Omental fat pad (tissue), 4 donors: ENCODE data around the gene ZNF518A. TPM values are rescaled to one million over a fixed set of nuclear protein-coding genes. Genes with fewer than 3 reads are reported as not detected.

Source experiments
- ATAC-seq: fragments of 150-250 bp; one replicate; pipeline ENCODE4 v1.9.1; 2016; ENCODE audit warnings: mild to moderate bottlenecking, moderate library complexity; ENCODE audit not compliant: low FRiP score
- DNase-seq: peaks from one replicate; pipeline ENCODE4 v3.0.0-alpha.2; 2019; ENCODE audit warnings: low spot score
- total RNA-seq, 4 donors: library from RNA; depleted of rRNA; stranded (reverse); fragments of >200 nt; gene quantifications; one replicate each; pipeline ENCODE4 v1.1.0, GENCODE V29; 2016
- TF ChIP-seq, protein P1 (sequence below), 3 donors: fragments of 450-650 bp; IDR thresholded peaks; one replicate each; pipeline ENCODE4 v1.5.1; 2016 to 2017; ENCODE audit warnings: antibody characterized with exemption in 3 of 3, mild to moderate bottlenecking in 3 of 3, moderate library complexity in 2 of 3

Gene ZNF518A
- total RNA-seq, 4 donors from 2014 or later = 12.3 to 31.8 (median 16.4) TPM

DNA sequence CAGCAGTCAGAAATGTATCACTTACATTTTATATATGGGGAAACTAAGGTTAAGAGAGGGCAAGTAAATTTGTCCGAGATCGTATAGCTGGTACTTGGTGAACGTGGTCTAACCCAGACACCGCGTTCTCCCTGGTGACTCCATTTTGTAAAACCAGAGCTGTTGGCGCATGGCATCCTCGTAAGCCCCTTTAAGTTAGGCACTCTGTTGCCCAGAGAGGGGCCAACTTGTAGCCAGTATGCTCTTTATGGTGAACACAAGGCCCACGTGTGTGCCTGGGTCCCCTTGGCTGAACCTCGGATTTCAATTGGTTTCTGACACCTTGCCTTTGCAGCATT lies 39.7 kb upstream of the ZNF518A start:
- DNase-seq = no peak
- no peak for ATAC-seq
- TF ChIP-seq, protein P1, sequence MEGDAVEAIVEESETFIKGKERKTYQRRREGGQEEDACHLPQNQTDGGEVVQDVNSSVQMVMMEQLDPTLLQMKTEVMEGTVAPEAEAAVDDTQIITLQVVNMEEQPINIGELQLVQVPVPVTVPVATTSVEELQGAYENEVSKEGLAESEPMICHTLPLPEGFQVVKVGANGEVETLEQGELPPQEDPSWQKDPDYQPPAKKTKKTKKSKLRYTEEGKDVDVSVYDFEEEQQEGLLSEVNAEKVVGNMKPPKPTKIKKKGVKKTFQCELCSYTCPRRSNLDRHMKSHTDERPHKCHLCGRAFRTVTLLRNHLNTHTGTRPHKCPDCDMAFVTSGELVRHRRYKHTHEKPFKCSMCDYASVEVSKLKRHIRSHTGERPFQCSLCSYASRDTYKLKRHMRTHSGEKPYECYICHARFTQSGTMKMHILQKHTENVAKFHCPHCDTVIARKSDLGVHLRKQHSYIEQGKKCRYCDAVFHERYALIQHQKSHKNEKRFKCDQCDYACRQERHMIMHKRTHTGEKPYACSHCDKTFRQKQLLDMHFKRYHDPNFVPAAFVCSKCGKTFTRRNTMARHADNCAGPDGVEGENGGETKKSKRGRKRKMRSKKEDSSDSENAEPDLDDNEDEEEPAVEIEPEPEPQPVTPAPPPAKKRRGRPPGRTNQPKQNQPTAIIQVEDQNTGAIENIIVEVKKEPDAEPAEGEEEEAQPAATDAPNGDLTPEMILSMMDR (IDR thresholded peaks at IDR 0.05) = no peak

DNA sequence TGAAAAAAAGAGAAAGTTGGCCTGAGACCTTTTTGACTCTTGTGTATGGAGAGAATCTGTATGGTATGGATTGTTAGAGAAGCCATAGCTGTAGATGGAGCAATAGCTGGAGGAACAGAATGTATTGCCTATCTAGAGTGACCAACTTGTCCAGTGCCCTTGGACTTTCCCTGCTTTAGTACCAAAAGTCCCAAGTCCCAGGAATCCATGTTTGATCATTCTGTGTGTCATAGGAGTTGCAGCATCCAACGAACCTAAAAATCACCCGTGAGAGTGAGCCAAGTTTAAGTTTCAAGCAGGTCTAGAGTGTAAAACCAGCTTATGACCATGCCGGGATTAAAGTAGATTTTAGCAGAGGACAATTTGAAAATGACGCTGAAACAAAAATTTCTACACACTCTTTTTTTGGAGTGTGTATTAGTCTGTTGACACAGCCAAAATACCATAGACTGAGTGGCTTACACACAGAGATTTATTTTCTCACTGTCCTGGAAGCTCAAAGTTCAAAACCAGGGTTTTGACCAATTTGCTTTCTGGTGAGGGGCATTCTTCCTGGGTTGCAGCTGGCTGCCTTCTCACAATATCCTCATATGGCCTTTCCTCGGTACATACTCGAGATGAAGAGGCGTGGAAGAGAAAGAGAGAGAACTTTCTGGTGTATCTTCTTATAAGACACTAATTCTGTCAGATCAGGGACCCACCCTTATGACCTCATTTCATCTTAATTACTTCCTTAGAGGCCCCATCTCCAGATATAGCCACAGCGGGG lies 36.9 kb upstream of the ZNF518A start:
- TF ChIP-seq, protein P1 (IDR thresholded peaks at IDR 0.05) = no peak
- DNase-seq (no peak), ATAC-seq (no peak)

DNA sequence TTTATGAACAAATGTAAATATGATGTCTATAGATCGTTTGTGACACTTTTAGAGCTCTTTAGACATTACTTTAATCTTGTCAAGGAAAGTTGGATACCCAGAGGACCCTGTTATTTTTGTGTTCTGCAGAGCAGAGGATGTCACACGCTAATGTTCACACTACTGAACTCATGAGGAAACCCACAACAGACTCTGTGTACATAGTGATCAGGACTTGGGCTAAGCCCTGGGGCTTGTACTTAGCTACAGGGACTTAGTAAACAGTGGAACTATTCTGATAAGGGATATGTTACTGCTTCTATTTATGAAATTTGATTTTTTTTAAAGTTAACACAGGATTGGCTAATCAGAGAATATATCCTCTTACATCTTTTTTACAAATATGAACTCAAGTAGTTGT lies 36.1 kb upstream of the ZNF518A start:
- DNase-seq (no peak), ATAC-seq (no peak)
- TF ChIP-seq, protein P1 (IDR thresholded peaks at IDR 0.05) = no peak

DNA sequence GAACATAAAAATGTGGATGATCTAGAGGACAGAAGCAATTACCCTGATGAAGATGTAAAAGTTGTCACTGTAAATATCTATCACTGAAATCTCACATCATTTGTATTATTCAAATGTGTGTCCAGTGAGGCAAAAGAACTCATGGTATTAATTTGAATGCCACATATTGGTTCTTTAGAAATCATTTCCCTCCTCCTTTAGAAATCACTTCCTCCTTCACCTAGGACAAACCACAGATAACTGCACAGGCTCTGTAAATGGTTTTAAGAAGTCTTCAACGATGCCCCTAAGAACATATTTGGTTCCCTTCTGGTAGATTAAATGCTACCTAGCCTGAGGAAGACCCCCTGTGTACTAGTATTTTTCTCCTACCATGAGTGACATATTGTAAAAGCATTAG lies 33.1 kb upstream of the ZNF518A start:
- ATAC-seq (no peak), DNase-seq (no peak)
- TF ChIP-seq, protein P1 (IDR thresholded peaks at IDR 0.05) = no peak

DNA sequence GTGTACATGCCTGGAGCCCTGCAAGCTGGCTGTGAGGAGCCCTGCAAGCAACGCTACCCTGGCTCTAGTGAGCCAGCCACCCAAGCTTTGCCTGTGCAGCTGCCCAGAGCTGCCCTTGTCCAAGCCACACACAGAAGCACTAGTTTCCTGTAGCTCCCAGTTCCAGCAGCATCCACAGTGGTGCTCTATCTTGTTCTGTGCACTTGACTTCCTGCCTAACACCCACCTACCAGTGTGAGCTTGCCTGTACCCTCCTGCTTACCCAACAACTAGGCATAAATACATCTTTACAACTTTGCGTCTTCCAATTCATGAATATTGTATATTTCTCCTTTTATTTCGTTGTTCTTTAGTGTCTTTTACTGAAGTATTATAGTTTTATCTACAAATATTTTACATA lies 32.2 kb upstream of the ZNF518A start:
- ATAC-seq = no peak
- TF ChIP-seq, protein P1 (IDR thresholded peaks at IDR 0.05) = no peak
- no peak for DNase-seq

DNA sequence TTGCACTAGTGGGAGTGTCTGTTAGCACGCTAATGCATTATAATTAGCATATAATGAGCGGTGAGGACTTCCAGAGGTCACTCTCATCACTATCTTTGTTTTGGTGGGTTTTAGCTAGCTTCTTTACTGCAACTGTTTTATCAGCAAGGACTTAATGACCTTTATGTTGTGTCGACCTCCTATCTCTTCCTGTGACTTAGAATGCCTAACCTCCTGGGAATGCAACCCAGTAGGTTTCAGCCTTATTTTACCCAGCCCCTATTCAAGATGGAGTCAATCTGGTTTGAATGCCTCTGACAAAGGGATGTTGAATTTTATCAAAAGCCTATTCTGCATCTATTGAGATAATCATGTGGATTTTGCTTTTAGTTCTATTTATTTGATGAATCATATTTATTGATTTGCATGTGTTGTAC lies 22.5 kb upstream of the ZNF518A start:
- ATAC-seq = no peak
- DNase-seq = no peak
- TF ChIP-seq, protein P1 (IDR thresholded peaks at IDR 0.05) = no peak

DNA sequence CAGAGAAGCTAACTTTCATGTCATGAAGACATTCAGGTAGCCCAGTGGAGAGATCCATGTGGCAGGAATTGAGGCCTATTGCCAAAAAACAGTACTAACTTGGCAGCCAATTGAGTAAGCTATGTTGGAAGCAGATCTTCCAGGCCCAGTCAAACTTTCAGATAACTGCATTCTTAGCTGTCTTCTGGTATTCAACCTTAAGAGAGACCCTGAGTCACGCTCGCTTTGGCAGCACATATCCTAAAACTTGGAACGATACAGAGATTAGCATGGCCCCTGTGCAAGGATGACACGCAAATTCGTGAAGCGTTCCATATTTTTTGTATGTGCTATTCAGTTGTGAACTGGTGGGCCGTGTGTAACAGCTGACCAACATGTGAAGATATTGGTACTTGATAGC lies 17.6 kb upstream of the ZNF518A start:
- DNase-seq (no peak), ATAC-seq (no peak)
- TF ChIP-seq, protein P1 (IDR thresholded peaks at IDR 0.05) = no peak
